GM12875 (cell line): Measurements from ENCODE around the gene CPD.

Experiments
- H3K4me3 ChIP-seq: one replicate; pipeline ENCODE4 v1.5.1; 2011; ENCODE audit warnings: low read depth, low read length, control low read depth
- TF ChIP-seq, protein P1 (sequence below): IDR thresholded peaks from 2 replicates; pipeline ENCODE4 v1.5.1; 2011; ENCODE audit warnings: low read depth, mild to moderate bottlenecking, control low read depth, inconsistent platforms, low read length, moderate library complexity, borderline replicate concordance; ENCODE audit not compliant: insufficient read depth

CPD gene

DNA sequence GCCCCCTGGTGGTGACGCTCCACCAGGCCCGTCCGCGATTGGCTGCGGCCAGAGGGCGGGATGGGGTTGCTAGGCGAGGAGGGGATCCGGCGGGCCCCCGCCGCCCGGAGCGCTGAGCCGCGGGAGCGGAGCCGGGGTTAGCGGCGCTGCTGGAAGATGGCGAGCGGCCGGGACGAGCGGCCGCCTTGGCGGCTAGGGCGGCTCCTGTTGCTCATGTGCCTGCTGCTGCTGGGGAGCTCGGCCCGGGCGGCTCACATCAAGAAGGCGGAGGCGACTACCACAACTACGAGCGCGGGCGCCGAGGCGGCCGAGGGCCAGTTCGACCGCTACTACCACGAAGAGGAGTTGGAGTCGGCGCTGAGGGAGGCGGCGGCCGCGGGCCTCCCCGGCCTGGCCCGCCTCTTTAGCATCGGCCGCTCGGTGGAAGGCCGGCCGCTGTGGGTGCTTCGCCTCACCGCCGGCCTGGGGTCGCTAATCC is at the start of gene CPD:
Gene CPD, plus strand, starts transcription at position 103 of the 478 bp plus-strand sequence. Its CDS starts 54 bp downstream, at position 157.
- TF ChIP-seq, protein P1, sequence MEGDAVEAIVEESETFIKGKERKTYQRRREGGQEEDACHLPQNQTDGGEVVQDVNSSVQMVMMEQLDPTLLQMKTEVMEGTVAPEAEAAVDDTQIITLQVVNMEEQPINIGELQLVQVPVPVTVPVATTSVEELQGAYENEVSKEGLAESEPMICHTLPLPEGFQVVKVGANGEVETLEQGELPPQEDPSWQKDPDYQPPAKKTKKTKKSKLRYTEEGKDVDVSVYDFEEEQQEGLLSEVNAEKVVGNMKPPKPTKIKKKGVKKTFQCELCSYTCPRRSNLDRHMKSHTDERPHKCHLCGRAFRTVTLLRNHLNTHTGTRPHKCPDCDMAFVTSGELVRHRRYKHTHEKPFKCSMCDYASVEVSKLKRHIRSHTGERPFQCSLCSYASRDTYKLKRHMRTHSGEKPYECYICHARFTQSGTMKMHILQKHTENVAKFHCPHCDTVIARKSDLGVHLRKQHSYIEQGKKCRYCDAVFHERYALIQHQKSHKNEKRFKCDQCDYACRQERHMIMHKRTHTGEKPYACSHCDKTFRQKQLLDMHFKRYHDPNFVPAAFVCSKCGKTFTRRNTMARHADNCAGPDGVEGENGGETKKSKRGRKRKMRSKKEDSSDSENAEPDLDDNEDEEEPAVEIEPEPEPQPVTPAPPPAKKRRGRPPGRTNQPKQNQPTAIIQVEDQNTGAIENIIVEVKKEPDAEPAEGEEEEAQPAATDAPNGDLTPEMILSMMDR: no peak
- H3K4me3 ChIP-seq: peak within 1 kb of the TSS; percentile 89

DNA sequence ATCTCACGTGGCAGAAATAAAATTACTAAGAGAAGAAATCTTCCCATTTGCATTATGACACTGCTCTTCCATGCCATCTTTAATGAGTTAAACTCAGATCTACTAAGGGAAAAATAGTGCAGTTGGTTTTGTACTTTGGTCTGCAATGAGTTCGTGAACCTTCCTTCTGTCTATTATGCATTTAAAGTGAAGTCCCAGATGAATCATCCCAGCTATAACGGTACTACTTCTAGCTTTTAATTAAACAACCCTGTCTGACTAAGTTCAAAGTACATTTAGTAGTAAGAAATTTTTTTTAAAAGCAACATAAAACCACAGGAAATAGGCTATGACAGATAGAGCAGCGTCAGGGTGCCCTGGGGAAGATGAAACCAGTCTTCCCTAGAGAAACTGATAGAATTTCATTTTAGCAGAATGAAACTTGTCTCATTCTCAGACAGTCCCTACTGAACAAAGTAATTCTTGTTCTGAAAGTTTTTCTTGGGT is 46.6 kb upstream of the CPD start:
- TF ChIP-seq, protein P1: no peak

DNA sequence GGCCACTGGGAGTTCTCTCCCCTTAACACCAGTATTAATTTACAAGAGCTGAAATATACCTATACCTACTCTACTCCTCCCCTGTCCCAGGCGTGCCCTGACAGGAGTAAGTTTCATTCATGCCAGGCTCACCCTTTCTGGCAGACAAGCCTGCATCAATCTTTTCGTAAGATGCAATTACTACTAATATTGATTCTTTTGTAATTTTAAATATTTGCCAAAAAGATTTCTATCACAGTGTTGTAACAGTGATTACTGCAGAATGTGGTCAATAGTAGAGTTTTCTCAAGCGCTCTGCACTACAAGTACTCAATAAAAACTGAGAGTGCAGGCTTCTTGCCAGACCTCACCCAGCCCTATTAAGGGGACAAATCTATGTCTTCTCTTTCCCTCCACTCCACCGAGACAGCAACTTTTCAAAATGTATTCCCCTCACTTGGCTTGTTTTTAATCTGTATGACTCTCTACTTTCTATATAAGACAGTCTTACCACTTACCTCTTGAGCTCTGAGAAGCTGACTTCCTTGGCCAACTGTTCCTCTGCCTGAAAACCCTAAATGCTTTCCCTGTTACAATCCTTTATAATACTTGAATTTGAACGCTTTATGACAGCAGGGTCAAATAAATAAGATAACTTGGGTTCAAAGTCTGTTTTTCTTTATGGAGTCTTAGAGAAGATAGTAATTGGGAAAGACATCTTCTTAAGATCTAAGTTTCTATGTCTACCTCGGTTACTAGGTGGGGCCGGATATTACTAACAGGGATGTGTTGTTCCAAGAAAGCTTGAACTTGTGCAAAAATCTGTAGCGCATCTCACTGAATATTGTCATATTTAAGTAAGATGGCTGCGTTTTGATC is 45.0 kb upstream of the CPD start, which contains the start of gene TMIGD1:
Gene TMIGD1, minus strand, starts transcription at position 555 of the 858 bp plus-strand sequence. CDS start 1,924 bp downstream, outside the sequence.
- TF ChIP-seq, protein P1: no peak
- H3K4me3 ChIP-seq: no peak within 1 kb of the TSS

More for the DNA sequence above, 46.6 kb upstream of the CPD start:
- no peak overlapping the region for H3K4me3 ChIP-seq

DNA sequence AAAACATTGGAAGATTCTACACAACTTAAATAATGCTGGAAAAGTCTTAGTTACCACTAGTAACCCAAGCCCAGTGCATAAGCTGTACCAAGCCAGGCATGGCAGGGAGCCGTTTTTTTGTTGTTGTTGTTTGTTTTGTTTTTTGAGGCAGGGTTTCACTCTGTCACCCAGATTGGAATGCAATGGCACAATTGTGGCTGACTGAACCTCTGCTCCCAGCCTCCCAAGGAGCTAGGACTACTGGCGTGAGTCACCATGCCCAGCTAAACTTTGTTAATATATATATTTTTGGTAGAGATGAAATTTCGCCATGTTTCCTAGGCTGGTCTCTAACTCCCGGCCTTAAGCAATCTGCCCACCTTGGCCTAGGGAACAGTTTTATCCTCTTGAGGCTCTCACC is 44.3 kb upstream of the CPD start:
- TF ChIP-seq, protein P1: no peak
- H3K4me3 ChIP-seq: no peak overlapping the region

DNA sequence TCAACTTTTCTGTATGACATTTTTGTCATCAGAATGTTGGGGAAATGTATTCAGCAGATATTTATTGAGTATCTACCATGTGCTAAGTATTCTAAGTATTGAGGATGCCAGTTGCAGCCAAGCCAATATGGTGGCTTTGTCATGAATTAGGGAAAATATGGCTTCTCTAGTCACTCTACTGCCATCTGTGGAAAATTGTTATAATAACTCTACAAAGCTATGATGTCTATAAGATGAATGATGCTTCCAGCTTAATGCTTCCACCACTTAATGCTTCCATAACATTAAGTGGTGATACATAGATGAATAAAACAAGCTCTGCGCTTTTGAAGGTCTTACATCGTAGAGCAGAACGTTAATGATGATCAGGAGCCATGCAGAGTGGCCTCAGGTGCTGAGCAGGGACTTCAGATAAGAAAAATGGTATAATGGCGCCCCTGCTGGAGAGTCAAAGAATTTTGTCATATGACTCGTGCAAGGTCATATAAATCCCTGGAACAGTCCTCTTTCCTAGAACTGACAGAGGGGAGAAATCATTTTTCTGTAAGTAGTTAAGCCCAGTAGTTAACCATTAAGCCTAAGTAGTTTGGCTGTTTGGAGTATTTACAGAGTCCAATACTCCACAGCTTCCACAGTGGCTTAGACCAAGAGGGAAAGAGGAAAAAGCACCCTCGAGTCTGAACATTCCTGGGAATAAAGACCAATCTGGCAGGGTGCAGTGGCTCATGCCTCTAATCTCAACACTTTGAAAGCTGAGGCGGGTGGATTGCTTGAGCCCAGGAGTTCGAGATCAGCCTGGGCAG is 42.2 kb upstream of the CPD start:
- TF ChIP-seq, protein P1: peak; percentile 54
- no peak overlapping the region for H3K4me3 ChIP-seq

DNA sequence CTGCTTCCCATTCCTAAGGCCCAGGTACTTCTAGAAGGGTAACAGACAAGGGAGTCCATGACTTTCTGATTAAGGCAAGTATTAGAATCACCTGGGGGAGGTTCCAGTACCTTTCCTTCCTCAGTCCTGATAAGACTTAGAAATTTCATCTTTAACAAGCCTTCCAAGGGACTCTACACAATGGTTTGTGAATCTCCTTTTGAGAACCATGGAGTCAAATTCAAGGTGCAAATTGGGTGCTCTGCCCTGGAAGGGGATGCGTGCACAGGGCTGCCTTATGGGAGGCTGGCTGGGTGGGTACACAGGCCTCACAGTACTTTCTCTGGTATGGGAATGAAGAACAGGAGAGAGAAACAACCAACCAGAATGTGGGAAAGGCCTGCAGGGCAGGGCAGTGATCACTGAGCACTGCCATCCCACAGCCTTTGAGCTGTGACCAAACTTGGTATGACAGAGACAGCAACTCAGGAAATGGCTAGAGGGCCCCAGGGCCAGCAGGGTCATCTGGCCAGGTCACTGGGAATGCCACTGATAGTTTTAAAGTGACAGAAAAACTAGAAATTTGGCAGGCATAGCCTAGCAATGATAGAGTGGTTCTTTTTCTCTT is 41.2 kb upstream of the CPD start:
- no peak overlapping the region for H3K4me3 ChIP-seq
- TF ChIP-seq, protein P1: no peak
